GM21423 (cell line): ENCODE results near the gene DENND6B.

Experiments
- ATAC-seq: cut with Tn5 transposase; IDR thresholded peaks from one replicate; pipeline ENCODE4 v1.9.1; 2021; ENCODE audit warnings: mild to moderate bottlenecking, moderate library complexity; ENCODE audit not compliant: unreplicated experiment

The DENND6B gene

DNA sequence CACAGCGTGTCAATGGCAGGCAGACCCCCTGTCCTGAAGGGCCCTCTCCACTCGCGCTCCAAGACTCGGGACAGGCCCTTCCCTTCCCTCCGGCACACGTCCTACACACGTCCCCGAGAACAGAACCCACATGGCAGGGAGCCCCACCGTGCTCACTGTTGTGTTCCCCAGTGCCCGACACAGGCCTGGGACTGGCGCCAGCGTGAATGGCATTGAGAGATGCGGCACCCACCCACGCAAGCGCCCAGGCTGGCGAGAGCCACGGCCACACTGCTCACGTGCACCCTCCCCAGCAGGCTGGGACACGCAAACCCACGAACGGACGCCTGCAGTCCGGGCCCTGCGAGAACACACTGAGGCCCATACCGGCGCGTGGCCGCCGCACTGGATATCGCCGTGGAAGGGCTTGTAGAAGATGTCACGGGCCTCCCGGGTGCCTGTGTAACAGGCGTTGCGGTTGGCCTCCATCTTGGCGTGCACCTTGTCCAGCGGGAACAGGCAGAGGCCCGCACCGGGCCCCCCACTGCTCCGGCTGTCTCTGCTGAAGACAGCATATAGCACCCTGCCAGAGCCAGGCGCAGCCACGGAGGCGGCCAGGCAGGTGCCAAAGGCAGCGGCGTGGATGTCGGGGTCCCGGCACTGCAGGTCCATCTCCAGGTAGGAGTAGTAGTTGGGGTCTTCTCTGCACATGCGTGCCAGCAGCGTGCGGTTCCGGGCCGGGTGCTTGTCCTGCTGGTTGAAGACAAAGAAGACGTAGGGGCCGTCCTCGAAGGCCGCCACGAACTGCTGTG, 37.5 kb downstream of the DENND6B start:
- ATAC-seq = no peak

DNA sequence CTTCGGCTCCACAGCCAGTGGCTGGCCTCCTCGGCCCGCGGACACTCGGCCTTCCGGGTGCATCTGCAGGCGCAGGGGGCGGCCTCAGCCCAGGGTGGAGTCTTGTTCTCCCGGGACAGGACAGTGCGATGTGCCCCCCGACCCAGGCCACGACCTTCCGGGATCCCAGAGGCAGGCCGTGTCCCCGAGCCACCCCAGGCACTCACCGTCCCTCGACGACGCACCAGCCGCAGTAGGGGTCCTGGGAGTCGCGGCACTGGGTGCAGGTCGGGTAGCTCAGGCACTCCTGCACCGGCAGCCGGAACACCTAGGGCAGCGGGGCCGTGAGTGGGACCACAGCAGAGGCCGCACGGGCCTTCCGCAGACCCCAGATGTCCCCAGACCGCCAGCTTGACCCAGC, 39.1 kb downstream of the DENND6B start:
- no peak for ATAC-seq

DNA sequence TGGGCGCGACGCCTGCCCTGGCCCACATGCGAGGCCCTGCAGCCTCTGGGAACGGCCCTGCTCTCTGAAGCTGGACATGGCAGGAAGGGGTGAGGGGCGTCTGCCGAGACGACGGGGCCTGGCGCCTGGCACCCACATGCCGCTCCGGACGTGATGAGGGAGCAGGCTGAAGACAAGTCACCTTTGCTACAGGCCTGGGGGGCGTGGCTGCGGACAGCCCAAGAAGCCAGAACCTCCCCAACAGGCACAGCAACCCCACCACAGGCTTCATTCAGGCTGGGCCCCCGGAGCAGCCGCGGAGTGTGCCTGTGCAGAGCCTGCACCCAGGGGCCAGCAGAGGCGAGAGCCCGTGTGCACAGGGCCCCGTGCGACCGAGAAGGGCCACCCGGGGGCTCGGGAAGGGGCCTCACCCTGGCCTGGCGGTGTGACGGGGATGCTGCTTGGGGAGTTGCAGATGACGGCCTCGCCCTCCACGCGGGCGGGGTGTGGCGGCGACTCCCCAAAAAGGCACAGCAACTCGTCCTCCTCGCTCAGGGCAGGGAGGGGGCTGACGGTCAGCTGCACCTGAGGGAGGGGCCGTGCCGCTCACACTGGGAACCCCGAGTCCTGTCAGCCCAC, 40.0 kb downstream of the DENND6B start:
- ATAC-seq = no peak

DNA sequence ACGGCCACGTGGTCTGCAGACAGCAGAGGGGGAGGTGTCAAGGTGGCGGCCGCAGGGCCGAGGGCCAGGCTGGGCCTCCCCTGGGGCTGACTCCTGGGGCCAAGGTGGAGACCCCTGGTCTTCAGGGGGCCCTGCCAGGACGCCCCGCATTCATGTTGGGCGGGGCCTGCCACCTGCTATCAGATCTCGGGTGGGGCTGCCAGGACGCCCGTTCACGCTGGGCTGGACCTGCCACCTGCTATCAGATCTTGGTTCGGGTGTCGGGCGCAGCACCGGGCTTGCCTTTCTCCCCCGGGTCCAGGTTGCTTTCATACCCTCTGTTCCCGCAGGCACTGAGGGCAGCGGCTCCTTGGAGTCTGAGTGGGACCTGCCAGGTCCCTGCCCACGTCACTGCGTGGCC, 40.5 kb downstream of the DENND6B start:
- no peak for ATAC-seq

DNA sequence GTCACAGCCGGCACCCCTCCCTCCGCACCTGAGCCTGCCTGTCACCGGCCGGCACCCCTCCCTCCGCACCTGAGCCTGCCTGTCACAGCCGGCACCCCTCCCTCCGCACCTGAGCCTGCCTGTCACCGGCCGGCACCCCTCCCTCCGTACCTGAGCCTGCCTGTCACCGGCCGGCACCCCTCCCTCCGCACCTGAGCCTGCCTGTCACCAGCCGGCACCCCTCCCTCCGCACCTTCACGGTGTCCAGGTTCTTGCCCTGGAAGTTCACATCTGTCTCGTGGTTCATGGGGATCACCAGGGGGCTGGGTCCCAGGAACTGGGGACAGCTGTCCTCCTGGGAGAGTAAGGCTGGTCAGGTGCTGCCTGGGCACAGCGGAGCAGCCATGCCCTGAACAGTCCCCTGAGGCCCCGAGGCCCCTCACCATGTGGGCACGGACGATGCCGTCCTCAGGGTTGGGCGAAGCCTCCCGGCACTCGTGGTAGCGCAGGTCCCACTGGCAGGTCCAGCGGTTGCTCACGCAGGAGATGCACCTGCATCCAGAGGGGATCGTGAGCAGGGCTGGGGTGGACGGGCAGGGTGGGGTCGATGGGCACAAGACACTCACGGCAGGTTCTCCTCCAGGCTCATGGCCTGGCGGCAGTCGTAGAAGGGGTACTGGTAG, 41.1 kb downstream of the DENND6B start:
- ATAC-seq = no peak

DNA sequence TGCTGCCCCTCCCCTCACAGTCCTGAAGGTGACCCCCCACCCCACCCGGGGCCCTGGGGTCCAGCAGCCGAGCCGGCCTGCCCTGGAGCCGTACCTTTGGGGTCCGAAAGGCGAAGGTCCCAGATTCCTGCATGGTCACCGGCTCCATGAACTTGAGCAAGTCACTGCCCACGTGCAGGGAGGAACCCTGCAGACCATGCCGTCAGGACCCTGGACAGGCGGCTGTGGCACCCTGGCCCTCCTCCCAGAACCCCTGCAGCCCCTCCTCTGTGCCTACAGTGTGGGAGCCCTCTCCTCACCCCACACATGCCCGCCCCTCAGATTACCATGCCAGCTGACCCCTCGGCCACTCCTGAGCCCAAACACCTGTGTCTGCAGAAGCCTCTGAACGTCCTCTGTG, 42.3 kb downstream of the DENND6B start:
- no peak for ATAC-seq

DNA sequence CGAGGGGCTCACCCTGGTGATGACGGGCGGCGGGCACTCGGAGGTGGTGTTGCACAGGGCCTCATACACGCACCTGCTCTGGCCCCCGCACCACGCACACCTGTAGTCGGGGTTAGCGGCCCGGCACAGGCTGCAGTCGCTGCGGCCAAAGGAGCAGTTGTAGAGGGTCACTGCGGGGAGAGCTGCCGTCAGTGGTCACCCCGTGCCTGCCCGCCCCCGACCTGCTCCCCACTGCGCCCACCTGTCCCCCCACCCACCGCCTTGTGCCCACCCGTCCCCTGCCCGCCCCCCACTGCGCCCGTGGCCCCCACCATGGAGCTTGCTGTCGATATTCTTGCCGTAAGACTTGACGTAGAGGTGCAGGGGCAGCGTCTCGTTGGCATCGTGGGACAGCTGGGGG, 43.0 kb downstream of the DENND6B start:
- no peak for ATAC-seq

DNA sequence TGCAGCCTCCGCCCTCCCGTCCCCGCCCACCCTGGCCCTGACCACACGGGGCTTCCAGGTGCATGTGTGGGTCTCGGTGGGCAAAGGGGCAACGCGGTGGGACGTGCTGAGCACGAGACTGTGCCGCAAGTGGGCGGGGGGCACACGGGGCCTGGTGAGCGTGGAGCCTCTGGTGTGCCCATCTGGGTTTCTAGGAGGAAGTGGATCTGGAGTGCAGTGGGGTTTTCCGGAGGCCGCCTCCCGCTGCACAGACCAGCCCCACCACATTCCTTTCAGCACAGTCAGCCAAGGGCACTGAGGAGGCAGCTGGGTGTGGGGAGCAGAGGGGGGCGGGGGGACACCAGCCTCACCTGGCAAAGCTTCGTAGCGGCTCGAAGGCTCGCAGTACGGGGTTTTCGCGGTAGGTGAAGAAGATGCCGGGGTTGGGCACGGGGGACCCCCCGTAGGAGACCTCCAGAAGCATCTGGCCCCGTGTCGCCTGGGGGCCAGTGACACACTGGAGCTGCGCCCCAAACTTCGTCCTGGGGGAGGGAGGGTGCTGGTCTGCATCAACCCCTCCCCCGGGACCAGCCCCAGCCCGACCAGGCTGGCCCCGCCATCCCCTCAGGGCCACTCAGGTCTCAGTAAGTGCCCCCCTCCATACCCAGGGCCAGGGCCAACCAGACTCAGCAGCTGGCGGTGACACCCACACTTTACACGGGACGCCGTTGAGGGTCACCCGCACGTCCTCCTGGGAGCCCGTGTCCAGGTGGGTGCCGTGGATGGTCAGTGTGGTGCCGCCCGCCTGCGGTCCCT, 44.3 kb downstream of the DENND6B start:
- no peak for ATAC-seq

DNA sequence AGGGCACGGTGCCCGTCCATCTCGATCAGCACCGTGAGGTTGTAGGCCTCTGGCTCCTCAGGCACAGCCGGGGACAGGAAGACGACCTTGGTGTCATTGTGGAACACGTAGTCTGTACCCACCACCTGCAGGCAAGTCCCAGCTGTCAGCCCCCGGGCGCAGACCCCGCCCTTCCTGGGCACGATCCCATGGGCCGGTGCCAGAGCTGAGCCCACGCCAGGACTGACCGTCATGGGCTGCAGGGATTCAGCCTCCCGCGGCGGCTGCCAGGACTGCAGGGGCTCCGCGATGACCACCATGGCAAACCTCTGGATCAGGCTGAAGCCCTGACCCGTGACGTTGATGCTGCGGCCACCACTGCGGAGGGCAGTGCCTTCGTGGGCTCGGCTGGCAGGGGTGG, 44.9 kb downstream of the DENND6B start:
- ATAC-seq = no peak

DNA sequence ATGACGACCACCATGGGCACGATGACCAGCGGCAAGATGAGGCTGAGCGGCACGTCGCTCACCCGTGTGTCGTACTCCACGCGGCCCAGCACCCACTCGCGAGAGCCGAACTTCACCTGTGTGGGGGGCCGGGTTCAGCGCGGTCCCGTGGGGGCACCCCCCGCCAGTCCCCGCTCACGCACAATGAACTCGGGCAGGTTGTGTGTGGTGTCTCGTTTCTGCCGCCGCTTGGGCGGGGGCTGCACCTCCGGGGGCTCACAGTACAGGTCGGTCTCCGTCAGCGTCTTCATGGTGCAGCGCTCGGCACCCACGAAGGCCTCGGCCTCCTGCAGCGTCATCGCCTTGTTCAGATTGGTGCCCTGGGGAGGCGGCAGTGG, 45.4 kb downstream of the DENND6B start:
- ATAC-seq = no peak

DNA sequence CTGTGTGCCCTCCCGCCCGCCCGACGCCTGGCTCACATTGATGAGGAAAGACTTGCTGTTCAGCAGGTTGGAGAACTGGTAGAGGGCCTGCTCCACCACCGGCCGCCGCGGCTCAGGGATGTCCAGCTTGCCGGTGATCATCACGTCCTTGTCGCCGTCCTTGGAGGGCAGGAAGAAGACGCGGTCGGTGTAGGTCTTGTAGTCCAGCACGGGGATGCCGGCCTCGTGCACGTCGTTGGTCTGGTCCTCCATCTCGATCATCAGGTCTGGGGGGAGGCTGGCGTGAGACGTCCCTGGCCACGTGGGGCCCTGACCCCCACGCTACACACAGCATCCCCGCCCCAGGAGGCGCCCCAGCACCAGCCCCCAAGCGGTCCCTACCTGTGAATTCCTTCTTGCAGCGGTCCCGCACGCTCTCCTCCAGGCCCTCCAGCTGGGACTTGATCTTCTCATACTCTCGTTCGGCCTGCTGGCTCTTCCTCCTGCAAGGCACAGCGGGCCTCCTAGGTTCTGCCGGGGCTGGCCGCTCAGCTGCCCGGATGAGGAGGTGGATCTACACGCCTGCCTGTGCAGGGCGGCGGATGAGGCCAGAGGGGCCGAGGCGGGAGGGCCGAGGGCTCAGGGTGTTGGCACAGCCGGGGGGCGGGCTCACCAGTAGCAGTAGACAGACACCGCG, 46.0 kb downstream of the DENND6B start:
- ATAC-seq = no peak

DNA sequence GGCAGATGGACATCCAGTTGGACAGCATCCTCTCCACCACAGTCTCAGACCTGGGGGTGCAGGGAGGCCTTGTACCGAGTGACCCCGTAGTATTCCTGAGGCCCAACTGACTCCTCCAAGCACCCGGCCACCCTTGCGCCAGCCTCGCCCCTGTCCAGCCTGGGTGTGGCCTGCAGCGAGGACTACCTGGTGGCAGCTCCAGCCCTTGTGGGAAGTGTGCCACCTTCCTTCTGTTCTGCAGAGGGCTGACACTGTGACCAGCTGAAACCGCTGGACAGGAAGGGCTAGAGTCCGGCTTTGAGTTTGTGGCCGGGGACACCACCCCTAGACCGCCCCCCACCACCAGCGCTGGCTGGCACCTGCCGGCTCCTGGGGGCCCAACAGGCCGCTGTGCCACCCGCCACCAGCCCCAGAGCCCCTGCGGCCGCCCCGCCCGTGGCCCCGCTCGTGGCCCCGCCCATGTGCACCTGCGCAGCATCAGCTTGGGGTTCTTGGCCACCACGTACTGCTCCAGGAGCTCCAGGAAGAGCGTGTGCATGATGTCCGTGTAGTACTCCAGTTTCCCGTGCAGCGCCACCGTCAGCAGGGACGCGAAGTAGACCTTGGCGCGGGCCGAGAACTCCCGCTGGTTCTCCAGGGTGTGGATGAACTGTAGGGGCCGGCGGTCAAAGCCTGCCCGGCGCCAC, 46.6 kb downstream of the DENND6B start:
- no peak for ATAC-seq

DNA sequence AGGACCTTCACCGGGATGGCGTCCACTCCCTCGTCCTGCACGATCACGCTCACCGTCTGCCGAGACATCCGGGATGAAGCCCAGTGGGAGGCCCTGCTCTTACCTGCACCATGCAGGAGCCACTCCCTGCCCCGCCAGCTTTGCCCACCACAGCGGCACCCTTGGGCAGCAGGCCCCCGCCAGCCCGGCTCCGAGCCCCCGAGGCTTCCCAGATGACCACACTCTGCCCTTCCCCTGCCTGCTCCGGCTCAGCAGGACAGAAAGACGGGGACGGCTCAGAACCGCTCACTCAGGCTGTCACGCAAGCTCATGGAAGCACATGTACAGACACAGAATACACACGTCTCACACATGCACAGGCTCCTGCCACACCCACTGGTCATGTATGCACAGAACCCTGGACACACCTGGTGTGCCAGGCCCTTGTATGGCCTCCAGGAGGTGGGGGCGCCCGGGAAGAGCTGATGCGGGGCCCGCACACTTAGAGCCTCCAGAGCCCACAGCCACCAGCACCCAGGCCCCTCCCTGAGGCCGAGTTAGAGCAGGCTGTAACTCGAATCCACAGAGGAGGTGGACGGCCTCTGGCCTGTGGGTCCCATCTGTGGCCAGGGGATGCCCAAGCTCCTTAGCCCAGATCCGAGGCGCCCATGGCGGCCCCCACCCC, 47.7 kb downstream of the DENND6B start:
- ATAC-seq = no peak

DNA sequence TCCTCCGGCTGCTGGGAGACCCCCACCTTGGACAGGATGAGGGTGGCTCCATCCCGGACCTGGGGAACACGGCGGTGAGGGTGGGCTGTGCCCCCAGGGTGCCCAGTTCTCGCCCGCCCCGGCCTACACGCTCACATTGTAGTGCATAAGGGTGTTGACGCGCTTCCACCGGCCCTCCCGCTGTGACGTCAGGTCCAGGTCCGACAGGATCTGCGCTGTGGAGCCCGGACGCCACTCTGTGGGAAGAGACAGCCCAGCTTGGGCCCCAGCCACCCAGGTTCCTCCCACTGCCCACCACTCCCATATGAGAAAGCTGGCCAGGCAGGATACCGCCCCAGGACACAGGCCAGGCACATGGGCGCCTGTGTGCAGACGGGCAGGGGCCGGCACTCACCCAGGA, 48.4 kb downstream of the DENND6B start:
- no peak for ATAC-seq

DNA sequence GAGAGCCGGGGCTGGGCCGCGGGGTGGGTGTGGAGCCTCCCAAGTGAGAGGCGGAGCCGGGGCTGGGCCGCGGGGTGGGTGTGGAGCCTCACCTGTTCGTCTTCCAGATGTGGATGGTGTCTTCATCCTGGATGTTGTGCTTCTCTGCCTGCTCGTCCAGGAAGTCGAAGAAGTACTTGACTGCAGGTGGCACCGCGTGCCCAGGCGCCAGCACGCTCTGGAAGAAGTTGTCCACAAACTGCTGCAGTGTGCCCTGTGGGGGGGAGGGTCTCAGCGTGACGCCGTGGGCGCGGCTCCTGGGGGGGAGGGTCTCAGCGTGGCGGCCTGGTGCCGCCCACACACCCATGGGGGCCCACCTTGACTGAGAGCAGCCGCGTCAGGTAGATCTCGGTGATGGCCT, 49.1 kb downstream of the DENND6B start:
- ATAC-seq = no peak

DNA sequence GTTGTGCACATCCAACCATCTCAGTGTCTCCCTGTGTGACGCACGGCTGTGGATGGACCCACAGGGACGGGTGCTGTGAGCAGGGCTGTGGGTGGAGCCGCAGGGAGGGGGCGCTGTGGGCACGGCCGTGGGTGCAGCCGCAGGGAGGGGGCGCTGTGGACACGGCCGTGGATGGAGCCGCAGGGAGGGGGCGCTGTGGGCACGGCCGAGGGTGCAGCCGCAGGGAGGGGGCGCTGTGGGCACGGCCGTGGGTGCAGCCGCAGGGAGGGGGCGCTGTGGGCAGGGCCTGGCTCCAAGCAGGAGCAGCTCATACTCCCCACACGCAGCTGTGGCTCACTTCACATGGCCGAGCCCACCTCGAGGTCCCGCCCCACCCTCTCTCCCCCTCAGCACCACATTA, 50.7 kb downstream of the DENND6B start:
- ATAC-seq = peak; percentile 42

DNA sequence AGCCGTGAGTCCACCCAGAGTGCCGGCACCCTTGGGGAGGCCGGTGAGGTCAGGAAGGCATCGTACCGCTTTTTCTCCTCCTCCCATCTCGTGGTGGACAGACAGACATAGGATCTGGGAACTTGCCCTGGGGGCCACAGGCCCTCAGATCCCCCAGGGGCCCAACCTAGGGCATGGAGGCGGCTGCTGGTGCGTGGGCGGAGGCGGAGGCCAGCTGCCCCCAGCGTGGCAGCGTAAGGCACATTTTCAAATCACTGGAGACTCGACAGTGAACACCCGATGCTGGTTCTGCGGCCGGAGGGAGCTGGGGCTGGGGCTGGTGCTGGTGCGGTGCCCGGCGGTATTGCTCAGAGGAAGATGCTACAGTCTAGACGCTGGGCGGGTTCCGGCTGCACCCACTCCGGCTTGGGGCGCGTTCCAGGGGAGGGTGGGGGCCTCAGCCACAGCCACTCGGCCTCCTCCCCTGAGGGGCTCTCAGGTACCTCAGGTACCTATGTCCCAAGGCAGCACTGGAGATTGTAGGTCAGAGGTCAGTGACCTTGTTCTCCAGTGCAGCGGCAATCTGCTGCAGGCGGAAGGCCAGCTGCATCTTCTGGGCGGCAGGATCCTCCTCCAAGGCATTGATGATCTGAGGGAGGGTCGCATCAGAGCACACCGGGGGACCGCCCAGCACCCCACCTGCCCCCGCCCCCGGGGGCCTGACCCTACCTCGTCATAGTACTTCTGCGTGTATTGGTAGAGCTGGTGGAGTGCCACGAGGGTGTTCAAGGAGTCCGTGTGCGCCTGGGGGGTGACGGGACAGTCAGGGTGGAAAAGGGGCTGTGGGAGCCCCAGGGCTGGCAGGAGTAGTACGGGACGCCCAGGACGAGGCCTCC, 51.4 kb downstream of the DENND6B start:
- no peak for ATAC-seq

DNA sequence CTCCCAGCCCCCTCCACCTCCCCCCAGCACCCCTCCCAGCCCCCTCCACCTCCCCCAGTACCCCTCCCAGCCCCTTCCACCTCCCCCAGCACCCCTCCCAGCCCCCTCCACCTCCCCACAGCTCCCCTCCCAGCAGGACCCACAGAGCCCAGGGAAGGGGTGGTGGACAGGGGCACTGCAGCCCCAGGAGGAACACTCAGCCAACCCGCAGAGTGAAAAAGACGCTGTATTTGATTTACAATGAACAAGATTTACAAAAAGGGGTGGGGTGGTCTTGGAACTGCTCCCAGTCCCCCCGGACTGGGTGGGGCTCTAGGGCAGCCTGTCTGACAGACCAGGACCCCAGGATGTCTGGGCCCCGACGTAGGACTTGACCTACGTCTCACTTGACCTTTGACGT, 52.0 kb downstream of the DENND6B start:
- no peak for ATAC-seq

DNA sequence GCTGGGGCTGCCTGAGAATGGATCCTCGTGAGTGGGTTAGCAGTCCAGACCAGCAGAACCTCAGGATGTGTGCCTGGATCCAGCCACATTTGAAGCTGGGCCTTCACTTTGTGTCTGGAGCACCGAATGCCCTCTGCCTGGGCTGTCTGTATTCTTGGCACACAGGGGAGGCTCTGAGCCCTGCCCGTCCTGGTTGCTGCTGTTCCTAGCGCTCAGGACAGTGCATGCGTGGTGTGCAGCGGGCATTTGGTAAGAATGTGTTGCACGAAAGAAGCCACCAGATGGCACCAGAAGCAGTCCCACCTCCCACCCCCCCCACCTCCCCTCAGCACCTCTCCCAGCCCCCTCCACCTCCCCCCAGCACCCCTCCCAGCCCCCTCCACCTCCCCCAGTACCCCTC, 52.5 kb downstream of the DENND6B start:
- ATAC-seq = no peak
